Calu3 (cell line): ENCODE results near the gene IL25. TPM values are rescaled to one million over a fixed set of nuclear protein-coding genes. Genes with fewer than 3 reads are reported as not detected.

Experiments used
- BruUV-seq: library from RNA; stranded (reverse); fragments of 400-500 nt; replicated peaks from 2 replicates; lab custom pipeline; 2021; lab: Mats Ljungman, UMichigan
- CTCF ChIA-PET: fragments of 300-600 bp; sonication (Branson Sonifier 250); formaldehyde crosslinking; loops from one replicate; lab custom pipeline; 2022; ENCODE audit warnings: antibody characterized with exemption; lab: Charles Lee
- DNase-seq: peaks from one replicate; pipeline ENCODE4 v3.0.0; 2022
- H3K27ac Mint-ChIP-seq: one replicate; pipeline ENCODE4 v1.8.0; 2022; ENCODE audit warnings: mixed read lengths; ENCODE audit not compliant: unreplicated experiment
- H3K27me3 Mint-ChIP-seq: one replicate; pipeline ENCODE4 v1.8.0; 2022; ENCODE audit warnings: mixed read lengths; ENCODE audit not compliant: unreplicated experiment
- H3K36me3 Mint-ChIP-seq: one replicate; pipeline ENCODE4 v1.8.0; 2022; ENCODE audit warnings: mild to moderate bottlenecking, moderate library complexity, mixed read lengths; ENCODE audit not compliant: insufficient read depth, unreplicated experiment
- H3K4me1 Mint-ChIP-seq: one replicate; pipeline ENCODE4 v1.8.0; 2022; ENCODE audit warnings: mild to moderate bottlenecking, low read depth, mixed read lengths; ENCODE audit not compliant: unreplicated experiment
- H3K4me3 Mint-ChIP-seq: one replicate; pipeline ENCODE4 v1.8.0; 2022; ENCODE audit warnings: mild to moderate bottlenecking, low read depth, moderate library complexity, mixed read lengths; ENCODE audit not compliant: unreplicated experiment
- H3K9me3 Mint-ChIP-seq: one replicate; pipeline ENCODE4 v1.8.0; 2022; ENCODE audit warnings: low read depth, mixed read lengths; ENCODE audit not compliant: unreplicated experiment
- CTCF ChIP-seq: fragments of 200-600 bp; IDR thresholded peaks from one replicate; pipeline ENCODE4 v1.8.0; 2022; ENCODE audit warnings: antibody characterized with exemption; ENCODE audit not compliant: unreplicated experiment
- intact Hi-C: fragments of 100-400 bp; cut with micrococcal nuclease; formaldehyde crosslinking; loops from one replicate; pipeline ENCODE4 v1.10.0; 2022; ENCODE audit not compliant: unreplicated experiment
- total RNA-seq: library from RNA; stranded (reverse); gene quantifications from 2 replicates; pipeline ENCODE4 v1.2.3, GENCODE V29; 2022

IL25 gene
- total RNA-seq, 1 experiment from 2014 or later: not detected

DNA sequence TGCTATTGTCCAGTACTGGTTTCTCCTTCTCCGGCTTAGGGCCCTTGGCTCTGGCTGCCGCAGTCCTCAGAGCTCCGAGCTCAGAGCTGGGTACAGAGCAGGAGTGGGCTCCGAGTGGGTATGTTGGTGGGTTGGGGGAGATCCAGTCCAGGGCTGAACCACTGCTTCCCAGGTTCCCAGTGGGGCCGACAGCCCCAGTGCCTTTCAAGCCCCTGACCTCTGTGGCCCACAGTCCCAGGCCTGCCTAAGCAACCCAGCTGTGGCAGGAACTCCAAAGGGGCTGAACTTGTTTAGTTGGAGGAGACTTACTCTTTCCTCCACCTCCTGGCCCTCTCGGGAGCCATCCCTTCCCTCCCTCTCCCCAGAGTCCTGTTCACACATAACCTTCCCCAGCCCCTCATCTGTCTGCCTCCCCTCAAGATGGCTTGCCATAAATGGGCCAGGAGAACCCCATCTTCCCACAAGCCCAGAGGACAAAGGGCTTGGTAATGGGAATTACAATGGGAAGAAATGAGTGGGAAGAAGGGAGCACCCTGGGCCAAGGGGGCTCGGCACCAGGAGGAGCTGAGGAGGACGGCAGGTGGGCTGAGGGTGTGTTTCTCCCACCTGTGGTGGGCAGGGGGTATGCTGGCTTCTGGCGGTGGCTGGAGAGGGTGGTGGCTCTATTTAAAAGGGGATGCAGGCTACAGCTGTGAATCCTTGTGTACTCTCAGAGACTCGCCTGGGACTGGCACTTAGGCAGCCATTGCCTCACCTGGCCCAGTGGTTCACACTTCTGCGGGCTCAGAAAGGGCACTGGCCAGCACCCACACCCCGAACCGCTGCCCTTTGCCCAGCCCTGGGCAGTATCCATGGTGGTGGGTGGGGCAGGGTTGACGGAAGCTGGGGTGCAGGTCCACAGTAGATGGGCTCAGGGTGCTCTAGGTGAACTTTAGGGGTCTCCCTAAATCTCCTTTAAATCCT is 39.2 kb downstream of the IL25 start:
- H3K4me3 Mint-ChIP-seq: no peak overlapping the region
- H3K9me3 Mint-ChIP-seq: no peaks in the 10 kb centered on the region
- H3K36me3 Mint-ChIP-seq: no peaks in the 10 kb centered on the region
- no peaks in the 10 kb centered on the region for H3K4me1 Mint-ChIP-seq
- no peak overlapping the region for H3K27ac Mint-ChIP-seq
- intact Hi-C loops: no loop called here
- CTCF ChIA-PET: no interaction called here
- peaks cover 93% of the 10 kb centered on the region for H3K27me3 Mint-ChIP-seq
- TF ChIP-seq CTCF: no peak
- DNase-seq: no peak
- BruUV-seq: no TSS peak

- TF ChIP-seq CTCF: no peak
- H3K9me3 Mint-ChIP-seq: no peaks in the 10 kb centered on the region
- intact Hi-C loops: no loop called here
- no peaks in the 10 kb centered on the region for H3K4me1 Mint-ChIP-seq
- H3K4me3 Mint-ChIP-seq: no peak overlapping the region
- peaks cover 93% of the 10 kb centered on the region for H3K27me3 Mint-ChIP-seq
- BruUV-seq: no TSS peak
- CTCF ChIA-PET: interaction anchor here (0.6 kb wide), 1 partner anchor 27 kb away, joined by 4 read pairs; no protein-coding TSS in a partner anchor
- no peaks in the 10 kb centered on the region for H3K36me3 Mint-ChIP-seq
- DNase-seq: no peak
- no peak overlapping the region for H3K27ac Mint-ChIP-seq
These were observed 41.1 kb downstream of the IL25 start for GRCh38 chr14:23413681-23414080.

DNA sequence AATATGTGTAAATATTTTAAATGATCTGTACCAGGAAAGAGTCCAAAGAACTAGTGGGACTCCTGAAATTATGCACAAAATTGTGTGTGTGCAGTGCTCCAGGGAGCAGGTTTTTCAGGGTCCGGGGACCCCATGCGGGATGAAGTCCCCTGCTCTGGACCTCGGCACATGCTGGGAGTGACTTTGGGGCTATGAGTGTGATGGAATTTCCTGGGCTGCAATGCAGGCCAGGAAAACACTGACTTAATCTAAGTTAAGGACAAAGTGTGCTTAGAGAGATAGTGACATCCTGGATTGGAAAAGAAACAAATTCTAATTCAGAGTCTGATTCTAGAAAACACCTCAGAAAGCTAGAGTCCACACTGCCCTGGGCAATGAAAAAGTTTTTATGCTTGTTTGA is 41.6 kb downstream of the IL25 start:
- Mint-ChIP-seq H3K4me1 (no peaks in the 10 kb centered on the region), H3K4me3 (no peak overlapping the region), H3K27ac (no peak overlapping the region), H3K9me3 (no peaks in the 10 kb centered on the region), H3K27me3 (peaks cover 93% of the 10 kb centered on the region), H3K36me3 (no peaks in the 10 kb centered on the region)
- no TSS peak for BruUV-seq
- CTCF ChIA-PET: interaction anchor here (1.6 kb wide), 1 partner anchor 22 kb away, joined by 6 read pairs; no protein-coding TSS in a partner anchor
- no peak for DNase-seq
- no peak for TF ChIP-seq CTCF
- intact Hi-C loops: no loop called here

- CTCF ChIA-PET: interaction anchor here (1.6 kb wide), 1 partner anchor 23 kb away, joined by 6 read pairs; no protein-coding TSS in a partner anchor
These were observed 42.6 kb downstream of the IL25 start for GRCh38 chr14:23414906-23415820.

More at GRCh38 chr14:23414906-23415820, 42.6 kb downstream of the IL25 start:
- H3K27ac Mint-ChIP-seq: no peak overlapping the region
- no peak overlapping the region for H3K4me3 Mint-ChIP-seq
- TF ChIP-seq CTCF: no peak
- H3K36me3 Mint-ChIP-seq: no peaks in the 10 kb centered on the region
- H3K9me3 Mint-ChIP-seq: no peaks in the 10 kb centered on the region
- no peak for DNase-seq
- BruUV-seq: no TSS peak
- intact Hi-C loops: no loop called here
- peaks cover 93% of the 10 kb centered on the region for H3K27me3 Mint-ChIP-seq
- H3K4me1 Mint-ChIP-seq: no peaks in the 10 kb centered on the region
